Measurements from ENCODE around the gene IRF2BP2. TPM values are rescaled to one million over a fixed set of nuclear protein-coding genes. Genes with fewer than 3 reads are reported as not detected.

Gene IRF2BP2
- total RNA-seq, 6 donors from 2014 or later, result 83.8 to 157 (median 116) TPM

DNA sequence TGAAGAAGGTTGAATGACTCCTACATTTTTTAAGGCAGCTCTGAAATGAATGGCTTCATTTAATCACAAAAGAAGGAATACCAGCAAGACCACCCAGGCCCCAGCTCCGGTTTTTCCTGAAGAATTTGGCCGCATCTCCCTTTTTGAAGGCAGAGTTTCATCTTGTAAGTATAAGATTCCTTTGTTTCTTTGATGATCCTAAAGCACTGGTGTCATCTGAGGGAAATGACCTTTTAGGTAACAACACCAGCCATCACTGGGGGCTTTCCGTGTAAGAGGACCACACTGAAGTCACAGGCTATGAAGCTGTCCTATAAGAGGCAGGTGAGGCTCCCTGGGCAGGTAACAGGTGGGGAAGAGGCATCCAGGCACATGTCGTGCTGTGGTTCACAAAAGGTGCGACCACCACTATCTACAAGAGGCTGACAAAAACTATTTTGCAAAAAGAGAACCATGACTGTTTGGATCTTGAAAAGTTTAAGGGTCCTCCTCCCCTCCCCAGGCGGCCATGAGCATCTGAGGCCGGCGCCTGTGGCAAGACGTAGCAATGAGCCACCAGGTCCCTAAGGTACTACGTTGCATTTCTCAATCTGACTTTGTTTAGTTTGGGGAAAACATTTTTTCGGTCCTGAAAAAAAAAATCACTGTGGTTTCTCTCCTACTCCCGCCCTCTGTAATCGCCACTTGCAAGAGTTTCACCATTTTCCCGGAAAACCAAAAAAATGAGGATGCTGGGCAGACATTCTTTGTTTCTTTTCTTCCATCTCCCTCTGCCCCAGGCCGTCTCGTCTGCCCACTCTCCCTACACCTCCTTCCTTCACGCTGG lies 46.3 kb upstream of the IRF2BP2 start:
- peak in 1 of 2 donors; percentile 15 for DNase-seq
- no peaks in the 10 kb centered on the region for H3K9me3 ChIP-seq

DNA sequence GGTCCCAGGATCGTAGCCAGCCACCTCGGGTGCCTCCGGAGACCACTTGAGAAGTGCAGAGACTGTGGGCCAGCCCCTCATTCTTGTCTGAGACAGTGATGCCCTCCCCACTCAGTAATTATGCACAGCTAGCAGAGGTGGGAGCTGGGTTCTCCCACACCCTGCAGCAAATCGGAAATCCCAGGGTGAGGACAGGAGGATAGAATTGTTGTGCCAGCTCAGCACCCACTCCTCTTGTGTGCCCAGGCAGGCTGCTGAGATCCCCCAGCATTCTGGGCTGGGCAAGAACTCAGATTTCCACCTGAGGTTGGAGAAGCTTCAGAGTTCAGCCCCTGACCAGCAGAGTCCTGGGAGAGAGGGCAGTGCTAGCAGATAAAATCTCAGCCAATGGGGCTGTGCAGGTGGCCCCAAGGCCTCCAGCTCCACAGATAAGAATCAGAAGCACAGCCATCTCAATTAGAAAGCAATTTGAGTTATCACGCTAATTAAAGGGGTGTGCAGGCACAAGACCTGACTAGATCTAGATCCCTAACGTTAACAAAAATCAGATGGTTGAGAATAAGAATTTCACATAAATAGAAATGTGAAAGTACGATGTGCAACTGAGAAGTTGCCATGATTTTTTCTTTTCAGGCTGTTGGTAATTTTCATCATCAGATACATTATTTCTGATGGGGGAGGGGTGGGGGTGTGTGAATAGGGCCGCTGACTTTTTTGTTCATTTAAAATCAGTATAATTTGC lies 45.5 kb upstream of the IRF2BP2 start:
- no peaks in the 10 kb centered on the region for H3K27me3 ChIP-seq
- H3K9me3 ChIP-seq, result no peaks in the 10 kb centered on the region
- ATAC-seq (ENCODE audit: low FRiP score in 2 of 2), result no peak
- peaks cover 12 to 18% (median 17%) of the 10 kb centered on the region in 4 donors for H3K4me1 ChIP-seq
- H3K4me3 ChIP-seq, result no peak overlapping the region
- no peaks in the 10 kb centered on the region for H3K36me3 ChIP-seq
- 85 to 86% methylated on average over 8 of the region's 8 CpGs for WGBS, 2 donors
- H3K27ac ChIP-seq, result no peak overlapping the region
- no peak for DNase-seq
- TF ChIP-seq EP300 (IDR thresholded peaks at IDR 0.05), result no peak
- TF ChIP-seq POLR2A (IDR thresholded peaks at IDR 0.05), result no peak
- no peak for TF ChIP-seq POLR2AphosphoS5 (IDR thresholded peaks at IDR 0.05)
- TF ChIP-seq, protein P1, sequence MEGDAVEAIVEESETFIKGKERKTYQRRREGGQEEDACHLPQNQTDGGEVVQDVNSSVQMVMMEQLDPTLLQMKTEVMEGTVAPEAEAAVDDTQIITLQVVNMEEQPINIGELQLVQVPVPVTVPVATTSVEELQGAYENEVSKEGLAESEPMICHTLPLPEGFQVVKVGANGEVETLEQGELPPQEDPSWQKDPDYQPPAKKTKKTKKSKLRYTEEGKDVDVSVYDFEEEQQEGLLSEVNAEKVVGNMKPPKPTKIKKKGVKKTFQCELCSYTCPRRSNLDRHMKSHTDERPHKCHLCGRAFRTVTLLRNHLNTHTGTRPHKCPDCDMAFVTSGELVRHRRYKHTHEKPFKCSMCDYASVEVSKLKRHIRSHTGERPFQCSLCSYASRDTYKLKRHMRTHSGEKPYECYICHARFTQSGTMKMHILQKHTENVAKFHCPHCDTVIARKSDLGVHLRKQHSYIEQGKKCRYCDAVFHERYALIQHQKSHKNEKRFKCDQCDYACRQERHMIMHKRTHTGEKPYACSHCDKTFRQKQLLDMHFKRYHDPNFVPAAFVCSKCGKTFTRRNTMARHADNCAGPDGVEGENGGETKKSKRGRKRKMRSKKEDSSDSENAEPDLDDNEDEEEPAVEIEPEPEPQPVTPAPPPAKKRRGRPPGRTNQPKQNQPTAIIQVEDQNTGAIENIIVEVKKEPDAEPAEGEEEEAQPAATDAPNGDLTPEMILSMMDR (IDR thresholded peaks at IDR 0.05), result no peak

More for the DNA sequence above, 46.3 kb upstream of the IRF2BP2 start:
- Histone ChIP-seq H3K27me3 (no peaks in the 10 kb centered on the region), H3K27ac (peak overlapping the region; percentile 6 to 76 (median 56)), H3K36me3 (no peaks in the 10 kb centered on the region), H3K4me3 (no peak overlapping the region), H3K4me1 (peaks cover 12 to 18% (median 17%) of the 10 kb centered on the region in 4 donors)
- TF ChIP-seq, protein P1 (IDR thresholded peaks at IDR 0.05), result no peak
- TF ChIP-seq EP300 (IDR thresholded peaks at IDR 0.05), result no peak
- no peak for TF ChIP-seq POLR2AphosphoS5 (IDR thresholded peaks at IDR 0.05)
- TF ChIP-seq POLR2A (IDR thresholded peaks at IDR 0.05), result no peak
- ATAC-seq (ENCODE audit: low FRiP score in 2 of 2), result no peak
- WGBS, 2 donors, result 75 to 90% methylated on average over 17 of the region's 17 CpGs

DNA sequence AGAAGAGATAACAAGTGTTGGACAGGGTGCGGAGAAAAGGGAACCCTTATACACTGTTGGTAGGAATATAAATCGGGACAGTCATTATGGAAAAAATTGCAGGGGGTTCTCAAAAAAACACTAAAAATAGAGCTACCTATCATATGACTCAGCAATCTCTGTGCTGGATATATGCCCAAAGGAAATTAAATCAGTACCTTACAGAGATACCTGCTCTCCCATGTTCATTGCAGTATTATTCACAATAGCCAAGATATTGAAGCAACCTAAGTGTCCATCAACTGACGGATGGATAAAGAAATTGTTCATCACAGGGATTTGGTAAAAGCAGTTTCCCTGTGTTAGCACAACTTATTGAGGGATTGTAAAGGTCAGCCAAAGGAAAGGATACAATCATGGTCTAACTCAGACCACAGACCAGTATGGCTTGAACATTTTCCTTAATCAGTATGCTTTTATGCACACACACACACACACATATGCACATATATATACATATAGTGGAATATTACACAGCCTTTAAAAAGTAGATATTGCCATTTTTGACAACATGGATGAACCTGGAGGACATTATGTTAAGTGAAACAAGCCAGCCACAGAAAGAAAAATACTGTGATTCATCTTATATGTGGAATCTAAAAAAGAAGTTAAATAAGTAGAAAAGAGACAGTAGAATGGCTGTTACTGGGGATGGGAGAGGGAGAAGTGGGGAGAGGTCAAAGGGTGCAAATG lies 44.2 kb upstream of the IRF2BP2 start:
- no peaks in the 10 kb centered on the region for H3K36me3 ChIP-seq
- DNase-seq (no peak), ATAC-seq (ENCODE audit: low FRiP score in 2 of 2) (no peak)
- peaks cover 12 to 18% (median 17%) of the 10 kb centered on the region in 4 donors for H3K4me1 ChIP-seq
- H3K27me3 ChIP-seq, result no peaks in the 10 kb centered on the region
- 95 to 96% methylated on average over 3 of the region's 3 CpGs for WGBS, 2 donors
- H3K27ac ChIP-seq, result no peak overlapping the region
- no peak overlapping the region for H3K4me3 ChIP-seq
- H3K9me3 ChIP-seq, result no peaks in the 10 kb centered on the region
- TF ChIP-seq EP300 (IDR thresholded peaks at IDR 0.05) (no peak), POLR2A (IDR thresholded peaks at IDR 0.05) (no peak), POLR2AphosphoS5 (IDR thresholded peaks at IDR 0.05) (no peak)
- TF ChIP-seq, protein P1 (IDR thresholded peaks at IDR 0.05), result no peak

DNA sequence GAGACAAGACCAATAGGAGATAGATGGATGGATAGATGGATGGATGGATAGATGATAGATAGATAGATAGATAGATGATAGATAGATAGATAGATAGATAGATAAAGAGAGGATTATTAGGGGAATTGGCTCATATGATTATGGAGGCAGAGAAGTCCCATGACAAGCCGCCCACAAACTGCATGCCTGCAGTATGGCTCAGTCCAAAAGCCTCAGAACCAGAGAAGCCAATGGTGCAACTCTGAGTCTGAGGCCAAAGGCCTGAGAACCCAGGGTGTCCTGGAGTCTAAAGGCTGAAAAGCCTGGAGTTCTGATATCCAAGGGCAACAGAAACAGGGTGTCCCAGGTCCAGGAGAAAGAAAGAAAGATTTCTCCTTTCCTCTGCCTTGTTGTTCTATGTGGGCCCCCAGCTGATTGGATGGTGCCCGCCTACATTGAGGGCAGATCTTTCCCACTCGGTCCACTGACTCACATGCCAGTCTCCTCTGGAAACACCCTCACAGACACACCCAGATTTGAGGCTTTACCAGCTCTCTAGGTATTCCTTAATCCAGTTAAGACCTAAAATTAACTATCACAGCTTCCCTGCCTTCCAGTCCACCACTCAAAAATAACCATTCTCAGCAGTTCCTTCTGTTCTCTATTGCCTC lies 39.6 kb upstream of the IRF2BP2 start:
- Histone ChIP-seq H3K27ac (no peak overlapping the region), H3K4me1 (peaks cover 8 to 11% (median 10%) of the 10 kb centered on the region in 4 donors), H3K27me3 (no peaks in the 10 kb centered on the region), H3K4me3 (no peak overlapping the region), H3K9me3 (no peaks in the 10 kb centered on the region), H3K36me3 (no peaks in the 10 kb centered on the region)
- no peak for ATAC-seq (ENCODE audit: low FRiP score in 2 of 2)
- no peak for DNase-seq
- TF ChIP-seq POLR2AphosphoS5 (IDR thresholded peaks at IDR 0.05) (no peak), EP300 (IDR thresholded peaks at IDR 0.05) (no peak), POLR2A (IDR thresholded peaks at IDR 0.05) (no peak)
- TF ChIP-seq, protein P1 (IDR thresholded peaks at IDR 0.05), result no peak
- WGBS, 2 donors, result 75 to 84% methylated on average over 3 of the region's 3 CpGs
